ENCODE data around the gene CTSC.

DNA sequence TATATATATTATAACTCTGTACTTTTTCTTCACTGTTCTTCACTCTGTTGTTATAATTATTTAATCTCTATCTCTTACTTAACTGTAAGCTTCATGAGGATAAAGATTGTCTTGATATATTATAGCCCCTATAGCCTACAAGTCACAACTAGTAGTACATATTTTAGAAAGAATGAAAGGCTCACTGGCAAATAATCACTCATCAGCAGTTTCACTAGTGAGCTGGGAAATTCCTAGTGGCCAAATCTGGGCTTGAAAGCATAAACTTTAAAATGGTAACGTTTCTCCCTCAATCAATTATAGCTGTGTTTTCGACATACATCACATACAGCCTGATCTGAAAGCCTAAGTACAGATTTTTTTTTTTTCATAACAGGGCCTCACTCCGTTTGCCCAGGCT, 42.5 kb downstream of the CTSC start:
- TF ChIP-seq POLR2A (IDR thresholded peaks at IDR 0.05) (no peak), POLR2AphosphoS5 (IDR thresholded peaks at IDR 0.05) (no peak)
- TF ChIP-seq, protein P1, sequence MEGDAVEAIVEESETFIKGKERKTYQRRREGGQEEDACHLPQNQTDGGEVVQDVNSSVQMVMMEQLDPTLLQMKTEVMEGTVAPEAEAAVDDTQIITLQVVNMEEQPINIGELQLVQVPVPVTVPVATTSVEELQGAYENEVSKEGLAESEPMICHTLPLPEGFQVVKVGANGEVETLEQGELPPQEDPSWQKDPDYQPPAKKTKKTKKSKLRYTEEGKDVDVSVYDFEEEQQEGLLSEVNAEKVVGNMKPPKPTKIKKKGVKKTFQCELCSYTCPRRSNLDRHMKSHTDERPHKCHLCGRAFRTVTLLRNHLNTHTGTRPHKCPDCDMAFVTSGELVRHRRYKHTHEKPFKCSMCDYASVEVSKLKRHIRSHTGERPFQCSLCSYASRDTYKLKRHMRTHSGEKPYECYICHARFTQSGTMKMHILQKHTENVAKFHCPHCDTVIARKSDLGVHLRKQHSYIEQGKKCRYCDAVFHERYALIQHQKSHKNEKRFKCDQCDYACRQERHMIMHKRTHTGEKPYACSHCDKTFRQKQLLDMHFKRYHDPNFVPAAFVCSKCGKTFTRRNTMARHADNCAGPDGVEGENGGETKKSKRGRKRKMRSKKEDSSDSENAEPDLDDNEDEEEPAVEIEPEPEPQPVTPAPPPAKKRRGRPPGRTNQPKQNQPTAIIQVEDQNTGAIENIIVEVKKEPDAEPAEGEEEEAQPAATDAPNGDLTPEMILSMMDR (IDR thresholded peaks at IDR 0.05) = no peak

Data from gastroesophageal sphincter (tissue), 3 donors.